ENCODE data around the gene GRIN2A.

GRCh38 chr16:10045291-10045775, 136.9 kb downstream of the GRIN2A start:
- TF ChIP-seq POLR2A (IDR thresholded peaks at IDR 0.05; ENCODE audit: low read length) (no peak), GATA1 (IDR thresholded peaks at IDR 0.05; ENCODE audit: low read depth, low read length) (no peak)

Data from erythroblast (primary cell).